GM10266 (cell line): ENCODE results near the gene ESRRB.

ENCODE experiments used
- DNase-seq: peaks from one replicate; pipeline ENCODE4 v3.0.0; 2012; ENCODE audit errors: extremely low spot score
- TF ChIP-seq, protein P1 (sequence below): IDR thresholded peaks from 2 replicates; pipeline ENCODE4 v1.5.1; 2012; ENCODE audit warnings: mild to moderate bottlenecking, low read depth; ENCODE audit not compliant: control insufficient read depth, insufficient read depth; ENCODE audit errors: missing control alignments

ESRRB gene

GRCh38 chr14:76408877-76409276, 32.9 kb downstream of the ESRRB start:
- no peak for DNase-seq
- TF ChIP-seq, protein P1, sequence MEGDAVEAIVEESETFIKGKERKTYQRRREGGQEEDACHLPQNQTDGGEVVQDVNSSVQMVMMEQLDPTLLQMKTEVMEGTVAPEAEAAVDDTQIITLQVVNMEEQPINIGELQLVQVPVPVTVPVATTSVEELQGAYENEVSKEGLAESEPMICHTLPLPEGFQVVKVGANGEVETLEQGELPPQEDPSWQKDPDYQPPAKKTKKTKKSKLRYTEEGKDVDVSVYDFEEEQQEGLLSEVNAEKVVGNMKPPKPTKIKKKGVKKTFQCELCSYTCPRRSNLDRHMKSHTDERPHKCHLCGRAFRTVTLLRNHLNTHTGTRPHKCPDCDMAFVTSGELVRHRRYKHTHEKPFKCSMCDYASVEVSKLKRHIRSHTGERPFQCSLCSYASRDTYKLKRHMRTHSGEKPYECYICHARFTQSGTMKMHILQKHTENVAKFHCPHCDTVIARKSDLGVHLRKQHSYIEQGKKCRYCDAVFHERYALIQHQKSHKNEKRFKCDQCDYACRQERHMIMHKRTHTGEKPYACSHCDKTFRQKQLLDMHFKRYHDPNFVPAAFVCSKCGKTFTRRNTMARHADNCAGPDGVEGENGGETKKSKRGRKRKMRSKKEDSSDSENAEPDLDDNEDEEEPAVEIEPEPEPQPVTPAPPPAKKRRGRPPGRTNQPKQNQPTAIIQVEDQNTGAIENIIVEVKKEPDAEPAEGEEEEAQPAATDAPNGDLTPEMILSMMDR, result no peak

- TF ChIP-seq, protein P1, result no peak
- no peak for DNase-seq
Observed at GRCh38 chr14:76412501-76412900, 36.6 kb downstream of the ESRRB start.

DNA sequence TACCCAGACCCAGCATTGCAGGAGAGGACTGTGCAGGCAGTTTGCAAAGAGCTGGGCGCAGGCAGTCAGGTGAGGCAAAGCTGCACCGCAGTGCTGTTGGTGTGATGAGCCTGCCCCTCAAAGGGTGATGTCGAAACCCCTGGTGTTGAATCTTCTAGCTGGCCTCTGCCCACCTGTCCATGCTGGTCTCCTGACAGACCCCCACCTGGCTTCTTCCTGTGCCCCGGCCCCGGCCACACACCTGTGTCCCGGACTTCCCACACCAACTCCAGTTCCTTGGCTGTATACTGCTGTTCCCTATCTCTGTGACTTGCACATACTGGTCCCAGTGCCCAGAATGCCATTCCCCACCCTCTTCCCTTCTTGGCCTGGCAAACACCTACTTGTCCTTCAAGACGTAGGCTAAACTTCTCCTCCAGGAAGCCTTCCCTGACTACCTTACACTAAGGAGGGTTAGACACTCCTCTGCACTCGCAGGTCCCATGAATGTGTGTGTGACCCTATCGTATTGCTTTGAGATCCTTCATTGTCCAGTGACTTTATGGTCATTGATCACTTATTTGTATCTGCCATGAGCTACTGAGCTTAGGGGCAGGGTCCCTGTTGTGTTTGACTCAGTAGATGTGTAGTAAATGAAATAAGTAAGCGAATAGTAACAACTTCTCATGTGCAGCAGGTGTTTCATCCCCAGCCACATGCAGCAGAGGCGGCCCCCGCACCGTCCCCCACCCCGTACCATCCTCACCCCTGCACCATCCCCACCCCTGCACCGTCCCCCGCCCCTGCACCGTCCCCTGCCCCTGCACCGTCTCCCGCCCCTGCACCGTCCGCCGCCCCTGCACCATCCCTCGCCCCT, 37.4 kb downstream of the ESRRB start:
- DNase-seq, result no peak
- TF ChIP-seq, protein P1, result no peak

GRCh38 chr14:76413962-76414600, 38.1 kb downstream of the ESRRB start:
- no peak for DNase-seq
- TF ChIP-seq, protein P1, result no peak

GRCh38 chr14:76419399-76419798, 43.5 kb downstream of the ESRRB start:
- TF ChIP-seq, protein P1, result no peak
- DNase-seq, result no peak

GRCh38 chr14:76420827-76421226, 44.9 kb downstream of the ESRRB start:
- TF ChIP-seq, protein P1, result no peak
- DNase-seq, result no peak

- TF ChIP-seq, protein P1, result no peak
- no peak for DNase-seq
Observed at GRCh38 chr14:76421662-76422061, 45.7 kb downstream of the ESRRB start.
